NCI-H1417 treated with DMSO at 0.1 percent for 48 hours (cell line): ENCODE results near the gene PLEKHO2.

Experiments used
- DNase-seq: peaks from one replicate; lab custom pipeline; 2025; lab: John Stamatoyannopoulos, UW

PLEKHO2 gene

DNA sequence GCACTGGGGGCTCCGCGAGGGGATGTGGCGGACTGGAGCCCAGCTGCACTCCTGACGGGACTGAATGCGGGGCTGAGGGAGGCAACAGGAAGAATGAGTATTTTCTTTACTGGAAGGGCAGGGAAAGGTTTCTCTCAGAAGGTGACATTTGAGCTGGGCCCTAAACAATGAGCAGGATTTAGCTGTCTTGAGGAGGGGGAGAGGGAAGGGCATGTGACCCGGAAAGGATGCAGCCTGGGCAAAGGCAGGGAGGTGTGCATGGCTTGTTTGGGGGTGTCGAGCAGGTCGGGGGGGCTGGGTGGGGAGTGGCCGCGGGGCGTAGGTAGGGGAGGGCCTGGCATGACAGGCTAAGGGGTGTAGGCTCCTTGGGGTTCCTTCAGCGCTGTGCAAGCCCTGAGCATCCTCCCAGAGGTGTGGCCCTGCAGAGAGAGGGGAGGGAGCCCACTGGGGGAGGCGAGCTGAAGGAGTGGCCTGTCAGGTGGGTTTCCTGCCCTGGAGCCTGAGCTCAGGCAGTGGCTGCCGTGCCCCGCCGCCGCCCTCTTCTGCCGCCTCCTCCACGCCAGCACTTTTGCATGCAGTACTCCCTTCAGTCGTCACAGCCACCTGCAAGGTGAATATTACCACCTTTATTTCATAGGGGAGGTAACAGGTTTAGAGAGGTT lies 52.8 kb downstream of the PLEKHO2 start:
- DNase-seq, result no peak

DNA sequence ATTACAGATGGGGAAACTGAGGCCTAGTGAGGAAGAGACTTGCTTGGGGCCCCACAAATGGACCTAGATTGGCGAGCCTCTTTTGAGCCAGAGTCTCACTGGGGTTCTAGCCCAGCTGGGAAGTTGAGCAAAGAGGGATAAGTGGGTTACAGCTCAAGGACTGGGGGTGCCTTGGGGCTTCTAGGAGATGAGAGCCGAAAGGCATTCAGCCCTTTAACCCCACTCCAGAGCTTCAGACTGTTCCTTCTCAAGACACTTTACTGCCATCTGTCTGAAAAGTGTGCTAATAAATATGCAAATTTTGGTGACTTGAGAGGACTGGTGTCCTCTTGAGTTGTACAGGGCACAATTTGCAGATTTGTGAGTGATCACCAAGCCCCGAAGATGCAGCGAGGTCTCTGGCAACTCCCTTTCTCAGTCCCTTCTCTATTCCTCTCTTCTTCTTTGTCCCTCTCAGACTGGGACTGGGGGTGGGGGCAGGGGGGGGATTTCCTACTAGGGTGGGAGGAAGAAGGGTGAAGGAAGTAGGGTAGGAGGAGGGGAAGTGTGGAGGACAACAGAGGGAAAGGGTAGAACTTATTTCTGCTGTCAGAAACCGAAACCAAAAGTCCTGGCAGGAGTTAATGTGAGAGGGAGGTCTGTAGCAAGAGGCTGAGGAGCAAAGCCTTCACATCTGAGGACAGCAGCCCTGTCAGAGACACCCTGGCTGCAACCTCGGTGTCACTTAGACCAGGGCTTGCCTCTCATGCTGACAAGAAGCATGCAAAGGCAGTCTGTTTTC lies 53.8 kb downstream of the PLEKHO2 start:
- DNase-seq, result no peak

DNA sequence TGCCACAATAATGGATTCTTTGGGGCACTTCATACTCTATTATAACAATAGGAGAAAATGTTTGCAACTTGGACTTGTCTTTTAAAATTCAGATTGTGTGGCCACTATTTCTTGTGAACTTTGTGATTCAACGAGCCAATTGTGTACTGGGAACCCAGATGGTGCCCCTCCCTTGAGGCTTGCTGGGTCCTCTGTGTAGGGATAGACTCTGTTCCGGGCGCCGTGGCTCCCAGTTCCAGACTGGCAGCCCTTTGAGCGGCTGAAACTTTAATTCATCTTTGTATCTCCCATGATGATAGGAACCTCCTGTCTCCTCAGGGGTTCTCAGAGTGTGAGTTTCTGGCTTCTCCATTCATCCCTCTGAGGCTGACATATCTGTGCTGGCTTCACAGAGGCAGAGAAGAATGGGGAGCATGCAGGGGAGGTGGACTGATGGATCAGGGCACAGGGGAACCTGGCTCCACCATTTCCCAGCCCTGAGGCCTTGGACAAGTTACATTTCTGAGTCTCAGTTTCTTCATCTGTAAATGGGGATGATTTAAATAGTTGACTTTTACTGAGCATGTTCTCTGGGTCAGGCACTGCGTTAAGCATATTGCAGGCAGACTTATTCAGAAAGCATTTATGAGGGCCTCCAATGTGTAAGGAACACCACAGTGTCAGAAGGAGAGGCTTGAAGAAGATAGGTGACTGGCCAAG lies 54.8 kb downstream of the PLEKHO2 start:
- no peak for DNase-seq

DNA sequence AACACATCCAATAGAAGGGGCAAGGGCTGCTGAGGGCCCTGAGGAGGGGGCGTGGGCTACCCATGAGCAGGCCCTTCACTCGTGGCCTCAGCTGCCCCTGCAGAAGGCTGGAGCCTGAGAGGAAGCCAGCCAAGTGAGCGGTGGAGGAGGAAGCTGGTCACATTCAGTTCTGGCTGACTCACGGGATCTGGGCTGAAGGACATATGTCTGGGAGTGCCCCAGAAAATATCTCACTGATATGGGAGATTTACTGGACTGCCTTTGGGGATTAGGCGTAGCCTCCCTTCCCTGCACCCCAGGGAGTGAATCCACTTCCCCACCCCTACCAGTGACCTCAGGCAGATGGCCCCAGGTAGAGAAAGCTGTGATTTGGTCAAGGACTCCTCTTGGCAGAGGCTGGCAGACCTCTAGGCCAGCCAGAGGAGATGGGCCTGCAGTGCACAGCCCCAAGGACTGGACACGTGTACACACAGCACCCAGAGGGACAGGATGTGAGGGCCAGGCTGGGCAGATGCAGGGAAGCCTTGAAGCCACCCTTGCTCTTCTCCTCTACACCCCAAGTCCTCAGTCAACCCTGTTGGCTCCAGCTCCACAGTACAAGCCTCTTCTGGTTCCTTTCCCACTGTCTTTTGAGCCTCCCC lies 55.8 kb downstream of the PLEKHO2 start:
- DNase-seq, result no peak

DNA sequence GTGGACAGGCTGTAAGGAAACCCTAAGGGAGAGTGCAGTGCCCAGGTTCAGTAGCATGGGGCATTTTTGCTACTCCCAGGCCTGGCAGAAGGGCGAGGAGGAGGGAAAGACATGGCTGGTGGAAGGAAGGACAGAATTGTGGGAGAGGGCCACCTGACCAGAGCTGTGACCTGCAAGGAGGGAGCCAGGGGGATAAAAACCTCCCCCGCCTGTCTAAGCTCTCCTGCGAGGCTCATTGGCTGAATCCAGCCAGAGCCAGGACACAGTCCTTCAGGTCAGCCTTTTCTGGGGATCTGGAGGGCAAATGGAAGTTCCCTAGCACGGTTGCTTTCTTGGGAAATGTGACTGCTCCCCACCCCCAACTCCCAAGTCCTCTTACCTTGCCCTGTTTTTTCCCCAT lies 56.7 kb downstream of the PLEKHO2 start:
- DNase-seq, result no peak

DNA sequence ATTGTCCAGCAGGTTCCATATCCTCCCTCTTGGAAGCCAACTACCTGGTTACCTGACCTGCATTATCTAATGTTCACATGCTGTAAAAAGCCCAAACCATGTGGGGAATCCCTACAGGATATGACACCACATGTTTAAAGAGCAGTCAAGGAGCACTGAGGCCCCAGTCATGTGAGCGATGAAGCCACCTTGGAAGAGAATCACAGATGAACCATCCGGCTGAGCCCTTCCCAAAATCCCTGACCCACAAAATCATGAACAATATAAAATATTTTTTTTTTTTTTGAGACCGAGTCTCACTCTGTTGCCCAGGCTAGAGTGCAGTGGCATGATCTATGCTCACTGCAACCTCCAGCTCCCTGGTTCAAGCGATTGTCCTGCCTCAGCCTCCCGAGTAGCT lies 59.4 kb downstream of the PLEKHO2 start:
- DNase-seq, result no peak

DNA sequence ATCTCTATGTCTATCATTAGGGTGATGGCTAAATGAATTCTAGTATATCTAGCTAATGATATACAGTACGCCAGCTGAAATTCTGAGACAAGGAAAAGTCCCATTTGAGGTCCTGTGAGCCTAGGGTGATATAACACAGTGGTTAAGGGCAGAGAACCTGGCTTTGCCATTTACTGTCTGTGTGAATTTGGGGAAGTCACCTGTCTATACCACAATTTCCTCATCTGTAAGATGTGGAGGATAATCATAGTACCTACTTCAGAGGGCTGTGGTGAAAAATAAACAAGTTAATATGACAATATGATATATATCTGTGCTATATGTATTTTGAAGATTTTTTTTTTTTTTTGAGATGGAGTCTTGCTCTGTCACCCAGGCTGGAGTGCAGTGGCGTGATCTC lies 60.2 kb downstream of the PLEKHO2 start:
- DNase-seq, result no peak

DNA sequence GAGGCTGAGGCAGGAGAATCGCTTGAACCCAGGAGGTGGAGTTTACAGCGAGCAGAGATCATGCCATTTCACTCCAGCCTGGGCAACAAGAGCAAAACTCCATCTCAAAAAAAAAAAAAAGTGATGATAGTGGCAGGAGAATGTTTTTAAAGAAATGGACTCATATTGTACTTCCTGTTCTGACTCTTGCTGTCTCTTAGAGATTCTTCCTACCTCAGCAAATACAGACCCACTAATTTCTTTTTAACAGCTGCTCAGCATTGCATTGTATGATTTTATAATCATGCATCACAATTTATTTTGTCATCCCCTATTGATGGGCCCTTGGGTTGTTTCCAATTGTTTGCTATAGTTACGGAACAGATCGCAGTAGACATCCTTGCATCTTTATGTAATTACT lies 61.1 kb downstream of the PLEKHO2 start:
- DNase-seq, result no peak

DNA sequence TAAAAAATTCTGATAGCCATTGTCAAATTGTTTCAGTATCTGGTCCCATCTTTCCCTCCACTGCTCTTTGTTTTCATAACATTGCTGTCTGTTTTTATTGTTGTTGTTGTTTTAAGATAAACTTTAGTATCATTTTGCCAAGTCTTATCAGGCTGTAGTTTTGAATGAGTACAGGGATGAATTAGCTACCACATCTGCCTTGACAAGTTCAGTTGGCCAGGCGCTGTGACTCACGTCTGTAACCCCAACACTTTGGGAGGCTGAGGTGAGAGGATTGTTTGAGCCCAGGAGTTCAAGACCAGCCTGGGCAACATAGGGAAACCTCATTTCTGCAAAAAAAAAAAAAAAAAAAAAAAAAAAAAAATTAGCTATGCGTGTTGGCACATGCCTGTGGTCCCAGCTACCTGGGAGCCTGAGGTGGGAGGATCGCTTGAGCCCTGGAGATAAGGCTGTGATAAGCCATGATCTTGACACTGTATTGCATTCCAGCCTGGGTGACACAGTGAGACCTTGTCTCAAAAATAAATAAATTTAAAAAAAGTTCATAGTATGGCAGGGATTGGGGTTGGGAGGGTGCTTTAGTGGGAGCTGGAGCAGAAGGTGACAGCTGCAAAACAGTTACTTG lies 61.7 kb downstream of the PLEKHO2 start:
- no peak for DNase-seq

DNA sequence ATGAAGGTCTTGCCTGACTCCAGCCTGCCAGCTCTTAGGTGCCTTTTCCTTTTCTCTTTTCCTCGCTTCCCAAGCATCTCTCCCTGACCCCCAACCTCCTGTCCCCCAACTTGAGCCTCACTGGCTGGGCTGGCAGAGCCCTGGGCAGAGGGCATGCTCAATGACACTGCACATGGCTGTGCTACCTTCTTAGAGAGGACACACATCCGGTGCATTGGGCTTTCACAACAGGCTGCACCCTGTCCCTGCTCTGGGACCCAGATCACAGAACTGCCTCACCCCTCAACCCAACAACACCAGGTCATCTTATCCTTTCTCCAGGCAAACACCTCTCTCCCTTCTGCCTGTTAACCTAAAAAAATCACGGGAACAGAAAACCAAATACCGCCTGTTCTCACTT lies 62.5 kb downstream of the PLEKHO2 start:
- no peak for DNase-seq

DNA sequence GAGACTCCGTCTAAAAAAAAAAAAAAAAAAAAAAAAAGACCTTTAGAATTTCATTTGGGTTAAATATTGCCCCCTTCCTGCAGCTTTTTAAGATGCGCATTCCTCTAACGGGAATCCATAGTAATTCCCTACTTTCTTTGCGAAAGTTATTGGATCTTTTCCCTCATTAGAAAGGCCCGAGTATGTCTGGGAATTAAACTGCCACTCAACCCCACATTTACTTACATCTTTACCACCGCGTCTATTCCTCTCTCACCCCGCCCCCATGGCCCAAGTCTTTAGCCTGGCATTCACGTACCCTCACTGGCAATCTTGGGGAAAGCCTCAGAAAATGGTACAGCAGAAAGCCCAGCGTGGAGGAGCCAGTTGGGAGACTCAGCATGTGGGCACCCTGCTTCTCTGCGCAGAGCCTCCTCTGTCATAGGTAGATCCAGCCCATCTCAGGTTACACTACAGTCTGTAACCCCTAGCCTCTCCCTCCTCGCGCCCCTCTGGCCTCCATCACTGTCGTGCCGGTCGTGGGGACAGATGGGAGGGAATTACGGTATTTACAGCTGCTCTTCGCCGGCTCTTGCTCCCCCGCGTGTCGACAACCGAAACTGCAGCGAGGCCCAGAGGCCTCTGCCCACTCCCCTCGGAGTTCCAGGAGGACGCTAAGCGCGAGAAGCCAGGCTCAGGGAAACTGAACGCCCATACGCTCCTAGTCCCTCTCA lies 63.6 kb downstream of the PLEKHO2 start:
- no peak for DNase-seq

DNA sequence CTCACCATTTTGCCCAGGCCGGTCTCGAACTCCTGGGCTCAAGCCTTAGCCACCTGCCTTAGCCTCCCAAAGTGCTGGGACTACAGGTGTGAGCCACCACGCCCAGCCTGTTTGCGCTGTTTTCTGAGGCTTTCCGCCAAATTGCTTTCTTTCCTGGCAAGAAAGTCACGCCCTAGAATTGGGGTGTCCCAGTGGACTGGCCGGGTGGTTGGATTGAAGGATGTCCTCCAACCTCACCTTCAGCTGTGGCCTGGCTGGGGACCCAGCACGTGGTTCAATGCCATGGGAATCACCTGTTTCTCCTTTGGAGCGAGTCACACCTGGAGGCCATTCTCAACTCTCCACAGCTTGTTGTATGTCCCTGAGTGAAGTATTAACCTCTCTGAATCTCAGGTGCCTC lies 64.2 kb downstream of the PLEKHO2 start:
- DNase-seq, result no peak

DNA sequence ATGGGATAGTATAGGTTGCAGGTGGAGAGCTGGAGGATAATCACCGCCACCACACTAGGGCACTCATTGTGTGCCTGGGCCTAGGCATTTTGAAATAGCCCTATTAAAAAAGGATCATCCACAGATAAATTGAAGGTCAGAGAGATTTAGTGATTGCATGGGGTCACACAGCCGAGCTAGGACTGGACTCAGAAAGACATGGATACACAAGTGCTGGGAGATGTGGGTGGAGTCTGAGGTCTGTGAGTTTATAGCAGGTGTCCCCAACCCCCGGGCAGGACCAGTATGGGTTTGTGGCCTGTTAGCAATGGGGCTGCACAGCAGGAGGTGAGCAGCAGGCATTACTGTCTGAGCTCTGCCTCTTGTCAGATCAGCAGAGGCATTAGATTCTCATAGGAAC lies 64.7 kb downstream of the PLEKHO2 start:
- no peak for DNase-seq

DNA sequence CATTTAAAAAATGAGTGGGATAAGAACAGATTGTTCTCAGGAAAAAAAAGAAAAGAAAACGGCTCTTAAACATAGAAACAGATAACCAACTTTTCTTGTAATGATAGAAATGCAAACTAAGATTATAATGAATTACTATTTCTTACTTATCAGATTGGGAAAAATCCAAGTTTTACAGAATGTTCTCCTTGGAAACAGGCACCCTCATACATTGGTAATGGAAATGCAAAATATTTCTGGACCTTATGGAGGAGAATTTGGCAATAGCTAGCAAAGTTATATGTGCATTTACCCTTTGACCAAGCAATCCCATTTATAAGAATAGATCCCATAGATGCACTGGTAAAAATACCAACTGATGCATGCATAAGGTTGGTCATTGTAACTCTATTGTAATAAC lies 66.3 kb downstream of the PLEKHO2 start:
- DNase-seq, result no peak

DNA sequence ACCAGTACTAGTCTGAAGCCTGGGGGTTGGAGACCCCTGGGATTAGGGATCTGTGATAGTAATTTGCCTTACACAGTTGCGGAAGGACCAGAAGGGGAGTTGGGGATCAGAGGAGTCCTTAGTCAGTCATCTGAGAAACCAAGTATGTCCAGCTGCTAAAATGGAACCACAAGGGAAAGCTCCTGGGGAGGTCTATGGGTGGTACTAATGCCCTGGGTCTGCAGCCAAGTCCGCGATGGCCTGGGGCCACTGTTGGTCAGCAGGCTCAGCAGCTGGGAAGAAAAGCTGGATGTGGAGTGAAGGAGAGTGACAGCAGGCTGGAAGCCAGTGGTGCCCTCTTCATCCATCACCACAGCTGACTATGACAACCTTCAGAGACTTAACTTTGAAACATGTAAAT lies 67.8 kb downstream of the PLEKHO2 start:
- DNase-seq, result no peak

DNA sequence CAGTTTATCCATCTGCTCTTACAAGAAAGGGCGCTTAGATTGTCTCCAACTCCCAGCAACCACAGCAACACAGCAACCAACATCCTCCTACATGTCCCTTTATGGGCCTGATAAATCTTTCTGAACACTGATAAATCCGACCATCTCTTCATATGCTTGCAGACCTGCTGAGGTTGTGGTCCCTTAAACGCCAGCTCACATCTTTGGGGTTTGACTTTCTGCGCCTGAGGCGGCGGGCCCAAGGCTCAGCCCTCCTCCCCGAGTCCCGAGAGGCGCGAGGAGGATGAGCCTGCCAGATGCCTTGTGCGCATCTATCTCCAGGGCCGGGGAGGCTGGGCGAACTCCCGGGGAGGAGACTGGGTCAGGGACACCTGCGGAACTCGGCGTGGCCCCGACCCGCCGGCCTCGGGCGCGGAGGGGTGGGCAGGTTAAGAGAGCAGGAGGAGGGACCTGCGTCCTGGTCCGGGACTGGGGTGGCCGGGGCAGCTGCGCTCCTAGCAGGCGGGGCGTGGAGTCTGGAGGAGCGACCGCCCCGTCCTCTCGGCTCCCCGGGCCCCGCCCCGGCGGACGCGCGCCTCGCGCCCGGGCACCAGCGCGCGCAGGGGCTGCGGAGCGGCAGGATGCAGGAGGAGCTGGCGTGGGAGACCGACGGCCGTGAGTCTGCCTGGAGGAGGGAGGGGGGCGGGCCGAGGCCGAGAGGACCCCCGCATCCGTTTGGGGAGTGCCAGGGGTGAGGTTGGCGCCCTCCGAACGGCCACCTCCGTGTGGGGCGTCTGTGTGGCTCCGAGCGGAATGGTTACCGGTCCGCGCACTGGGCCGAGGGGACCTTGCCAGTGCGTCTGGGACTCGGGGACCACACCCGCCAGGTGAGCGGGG lies 69.8 kb downstream of the PLEKHO2 start, which contains the start of gene ANKDD1A:
TSS of gene ANKDD1A (plus strand) at position 592 of the 876 bp plus-strand sequence. CDS start at position 621, 29 bp downstream.
- DNase-seq, result no peak

DNA sequence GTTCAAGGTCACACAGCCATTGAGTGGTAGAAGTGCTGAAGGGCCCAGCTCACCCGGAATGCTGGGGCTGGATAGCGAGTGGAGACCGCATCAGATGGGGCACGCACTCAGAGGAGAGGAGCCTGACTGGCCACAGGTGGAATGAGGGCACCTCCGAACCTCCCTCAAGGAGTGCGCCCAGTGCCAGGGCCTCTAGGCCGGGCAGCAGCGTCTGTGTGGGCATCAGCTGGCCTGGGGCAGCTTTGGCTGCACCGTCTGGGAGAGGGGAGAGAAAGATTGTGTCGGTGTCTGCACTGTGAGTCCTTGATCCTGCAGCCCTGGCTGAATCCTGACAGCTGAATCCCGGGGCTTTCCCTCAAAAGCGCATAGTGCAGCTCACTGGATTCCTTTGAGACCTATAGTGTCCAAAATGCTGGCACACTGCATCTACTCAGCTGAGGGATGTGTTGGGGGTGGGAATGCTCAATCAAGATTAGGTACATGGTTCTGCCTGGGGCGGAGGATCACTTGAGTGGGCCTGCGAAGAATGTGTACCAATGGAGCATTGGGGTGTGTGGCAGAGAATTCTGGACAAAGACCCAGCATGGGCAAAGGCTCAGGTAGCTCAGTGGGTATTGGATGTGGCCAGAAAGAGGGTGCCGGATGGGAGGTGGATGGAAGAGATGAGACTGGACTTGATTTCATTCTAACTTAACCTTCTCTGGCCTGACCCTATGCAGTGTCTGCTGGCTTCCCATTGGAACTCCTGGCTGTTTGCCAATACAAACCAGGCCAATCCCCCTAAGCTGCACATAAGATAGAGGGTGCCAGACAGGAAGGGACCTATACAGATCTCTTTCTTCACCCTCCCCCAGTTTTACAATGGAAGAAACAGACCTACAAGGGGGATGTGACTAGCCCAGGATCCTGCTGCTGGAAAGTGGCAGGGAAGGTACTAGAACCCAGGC lies 70.9 kb downstream of the PLEKHO2 start:
- DNase-seq, result no peak

DNA sequence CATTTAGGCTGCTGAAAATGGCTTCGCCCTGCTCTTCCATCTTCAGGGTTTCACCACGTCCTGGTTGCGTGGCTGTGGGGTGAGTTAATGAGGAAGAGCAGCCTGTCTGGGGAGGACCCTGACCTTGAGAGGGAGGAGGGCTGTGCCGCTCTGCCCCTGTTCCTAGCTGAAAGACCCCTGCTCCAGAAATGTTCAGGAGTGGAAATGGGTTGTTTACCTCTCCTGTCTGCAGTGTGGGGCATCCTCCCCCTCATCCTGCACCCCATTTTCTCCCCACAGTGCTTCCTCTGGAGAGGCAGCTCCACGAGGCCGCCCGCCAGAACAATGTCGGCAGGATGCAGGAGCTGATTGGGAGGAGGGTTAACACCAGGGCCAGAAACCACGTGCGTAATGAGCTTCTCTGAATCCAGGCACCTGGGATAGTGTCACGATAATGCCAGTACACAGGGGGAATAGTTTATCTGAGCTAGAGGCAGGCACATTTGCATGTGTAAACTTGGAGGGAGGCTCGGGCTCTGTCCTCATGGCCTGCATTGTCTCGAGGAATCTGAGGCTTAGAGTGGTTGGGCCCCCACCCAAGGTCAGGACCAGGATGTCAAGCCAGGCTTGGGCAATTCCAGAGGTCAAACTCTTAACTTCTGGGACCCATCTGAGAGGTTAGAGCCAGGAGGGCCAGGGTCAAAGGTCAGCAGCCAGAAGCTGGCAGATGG lies 74.0 kb downstream of the PLEKHO2 start:
- no peak for DNase-seq

DNA sequence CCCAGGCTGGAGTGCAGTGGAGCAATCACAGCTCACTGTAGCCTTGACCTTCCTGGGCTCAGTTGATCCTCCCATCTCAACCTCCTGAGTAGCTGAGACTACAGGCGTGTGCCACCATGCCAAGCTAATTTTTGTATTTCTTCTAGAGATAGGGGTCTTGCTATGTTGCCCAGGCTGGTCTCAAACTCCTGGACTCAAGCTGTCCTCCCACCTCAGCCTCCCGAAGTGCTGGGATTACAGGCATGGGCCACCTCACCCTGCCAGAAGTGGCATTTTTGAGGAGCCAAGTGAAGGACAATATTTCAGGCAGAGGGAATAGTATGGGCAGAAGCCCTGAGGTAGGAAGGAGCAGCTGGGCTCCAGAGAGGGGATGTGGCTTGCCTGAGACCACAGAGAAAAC lies 74.7 kb downstream of the PLEKHO2 start:
- no peak for DNase-seq
